IMR-90 (cell line): Measurements from ENCODE around the gene SAMD1. TPM values are rescaled to one million over a fixed set of nuclear protein-coding genes. Genes with fewer than 3 reads are reported as not detected.

ENCODE experiments used
- ATAC-seq: fragments of 200-7000 bp; cut with Tn5 transposase; 2 replicates; pipeline ENCODE4 v1.9.1; 2020; ENCODE audit warnings: low read depth, mild to moderate bottlenecking, moderate library complexity
- BruUV-seq: library from RNA; stranded (reverse); fragments of 400-500 nt; replicated peaks from 2 replicates; lab custom pipeline; 2021; lab: Mats Ljungman, UMichigan
- CTCF ChIA-PET: fragments of 300-600 bp; formaldehyde crosslinking; extraction: SDS; loops from one replicate; lab custom pipeline; 2021; ENCODE audit warnings: antibody characterized with exemption; lab: Yijun Ruan, JAX
- POLR2A ChIA-PET: fragments of 300-600 bp; sonication (Branson Sonifier 250); formaldehyde crosslinking; loops from one replicate; lab custom pipeline; 2022; ENCODE audit warnings: antibody characterized with exemption; ENCODE audit not compliant: unreplicated experiment; lab: Charles Lee
- DNase-seq: peaks from one replicate; pipeline ENCODE4 v3.0.0; 2013
- H2AFZ ChIP-seq: replicated peaks from 2 replicates; pipeline ENCODE3; 2013; ENCODE audit warnings: low read length, mild to moderate bottlenecking; ENCODE audit not compliant: poor library complexity
- H2AK5ac ChIP-seq: 2 replicates; pipeline ENCODE4 v1.6.1; 2013; ENCODE audit warnings: low read depth, low read length, inconsistent platforms
- H2AK9ac ChIP-seq: replicated peaks from 2 replicates; pipeline ENCODE3; 2013; ENCODE audit warnings: mild to moderate bottlenecking, low read depth, low read length, moderate library complexity; ENCODE audit not compliant: poor library complexity
- H2BK120ac ChIP-seq: 2 replicates; pipeline ENCODE4 v1.6.1; 2013; ENCODE audit warnings: low read depth, low read length, inconsistent platforms
- H2BK15ac ChIP-seq: 3 replicates; pipeline ENCODE4 v1.6.1; 2013; ENCODE audit warnings: low read depth, low read length, inconsistent platforms
- H2BK20ac ChIP-seq: 2 replicates; pipeline ENCODE4 v1.6.1; 2013; ENCODE audit warnings: low read depth, mild to moderate bottlenecking, inconsistent platforms, low read length, moderate library complexity
- H2BK5ac ChIP-seq: 2 replicates; pipeline ENCODE4 v1.6.1; 2013; ENCODE audit warnings: mild to moderate bottlenecking, low read depth, low read length, inconsistent platforms; ENCODE audit not compliant: poor library complexity, severe bottlenecking
- H3K14ac ChIP-seq: replicated peaks from 2 replicates; pipeline ENCODE4 v1.6.1; 2013; ENCODE audit warnings: low read depth, low read length, inconsistent platforms
- H3K18ac ChIP-seq: 2 replicates; pipeline ENCODE4 v1.6.1; 2013; ENCODE audit warnings: low read depth, low read length, control low read depth
- H3K23ac ChIP-seq: 2 replicates; pipeline ENCODE4 v1.6.1; 2013; ENCODE audit warnings: low read depth, low read length, inconsistent platforms
- H3K27ac ChIP-seq: 2 replicates; pipeline ENCODE4 v1.5.1; 2013; ENCODE audit warnings: mild to moderate bottlenecking, control low read depth, low read length; ENCODE audit not compliant: insufficient read depth
- H3K27me3 ChIP-seq: 2 replicates; pipeline ENCODE4 v1.6.1; 2013; ENCODE audit warnings: low read length; ENCODE audit not compliant: control insufficient read depth, insufficient read depth
- H3K36me3 ChIP-seq: 2 replicates; pipeline ENCODE4 v1.6.1; 2013; ENCODE audit warnings: low read length, mixed read lengths; ENCODE audit not compliant: control insufficient read depth, insufficient read depth
- H3K4ac ChIP-seq: 2 replicates; pipeline ENCODE4 v1.6.1; 2013; ENCODE audit warnings: low read depth, low read length, inconsistent platforms
- H3K4me1 ChIP-seq: 2 replicates; pipeline ENCODE4 v1.6.1; 2013; ENCODE audit warnings: low read length, mixed read lengths; ENCODE audit not compliant: control insufficient read depth, insufficient read depth
- H3K4me2 ChIP-seq: 2 replicates; pipeline ENCODE4 v1.6.1; 2013; ENCODE audit warnings: low read depth, mild to moderate bottlenecking, control low read depth, low read length, moderate library complexity
- H3K4me3 ChIP-seq: 2 replicates; pipeline ENCODE4 v1.5.1; 2013; ENCODE audit warnings: low read depth, mild to moderate bottlenecking, control low read depth, low read length, moderate library complexity; ENCODE audit not compliant: insufficient read depth
- H3K56ac ChIP-seq: 2 replicates; pipeline ENCODE4 v1.6.1; 2013; ENCODE audit warnings: low read length, inconsistent platforms; ENCODE audit not compliant: insufficient read depth; ENCODE audit errors: extremely low read depth
- H3K79me1 ChIP-seq, 2 experiments: 2 replicates each; pipeline ENCODE4 v1.6.1; 2013; ENCODE audit warnings: low read length in 2 of 2, inconsistent platforms in 1 of 2, low read depth in 1 of 2
- H3K9ac ChIP-seq: 2 replicates; pipeline ENCODE4 v1.6.1; 2013; ENCODE audit warnings: low read depth, low read length, control low read depth
- H3K9me1 ChIP-seq: 2 replicates; pipeline ENCODE4 v1.6.1; 2013; ENCODE audit warnings: low read length, inconsistent platforms; ENCODE audit not compliant: insufficient read depth
- H3K9me3 ChIP-seq: 2 replicates; pipeline ENCODE4 v1.6.1; 2013; ENCODE audit warnings: low read length; ENCODE audit not compliant: control insufficient read depth, insufficient read depth
- H4K20me1 ChIP-seq: 2 replicates; pipeline ENCODE4 v1.6.1; 2013; ENCODE audit warnings: low read length, inconsistent platforms; ENCODE audit not compliant: insufficient read depth
- H4K5ac ChIP-seq: 2 replicates; pipeline ENCODE4 v1.6.1; 2013; ENCODE audit warnings: mild to moderate bottlenecking, low read depth, low read length, control low read depth
- H4K8ac ChIP-seq, 2 experiments: 2 replicates each; pipeline ENCODE4 v1.6.1; 2013; ENCODE audit warnings: low read depth in 2 of 2, low read length in 2 of 2, control low read depth in 1 of 2, inconsistent platforms in 1 of 2
- H4K91ac ChIP-seq: 2 replicates; pipeline ENCODE4 v1.6.1; 2013; ENCODE audit warnings: low read depth, low read length, inconsistent platforms; ENCODE audit not compliant: insufficient read depth
- CTCF ChIP-seq: conservative IDR thresholded peaks from 2 replicates; pipeline ENCODE4 v1.5.1; 2012; ENCODE audit warnings: mild to moderate bottlenecking, low read depth, low read length, improper control_type of control experiment
- ELK1 ChIP-seq: fragments of 150-350 bp; IDR thresholded peaks from 2 replicates; pipeline ENCODE4 v1.6.1; 2016; ENCODE audit warnings: low read depth, mild to moderate bottlenecking, low read length, moderate library complexity, borderline replicate concordance
- MAFK ChIP-seq: IDR thresholded peaks from 2 replicates; pipeline ENCODE4 v1.6.1; 2012; ENCODE audit warnings: low read depth, low read length, improper control_type of control experiment
- POLR2A ChIP-seq: IDR thresholded peaks from 2 replicates; pipeline ENCODE4 v1.6.1; 2012; ENCODE audit warnings: mild to moderate bottlenecking, low read depth, low read length
- WGBS, 2 experiments: methylation state at CpG; one replicate each; pipeline versions ENCODE4 v1.1.5 to v1.1.7; 2013; ENCODE audit warnings: missing lambda C conversion rate in 2 of 2; ENCODE audit not compliant: insufficient read length in 1 of 2; ENCODE audit errors: extremely low coverage in 2 of 2; 5-methylcytosine and 5-hydroxymethylcytosine counted together
- dilution Hi-C: fragments of 300-500 bp; cut with HindIII; formaldehyde crosslinking; loops from one replicate; pipeline ENCODE4 v1.14.3; 2018; ENCODE audit warnings: low sequenced_read_pairs; ENCODE audit not compliant: unreplicated experiment
- in situ Hi-C: fragments of 300-500 bp; cut with MboI; formaldehyde crosslinking; loops from 3 replicates; pipeline ENCODE4 v1.14.3; 2019; ENCODE audit warnings: low sequenced_read_pairs, inconsistent platforms, mixed read lengths
- intact Hi-C: fragments of 100-400 bp; cut with micrococcal nuclease; formaldehyde crosslinking; loops from 2 replicates; pipeline ENCODE4 v1.10.0; 2022
- polyA plus RNA-seq, 3 experiments: library from polyadenylated mRNA; depleted of rRNA; stranded (reverse); fragments of >200 nt; gene quantifications; 2 replicates each; pipeline ENCODE4 v1.2.3, GENCODE V29; 2012; ENCODE audit warnings: low replicate concordance in 1 of 3
- total RNA-seq: library from RNA; depleted of rRNA; stranded (reverse); fragments of >200 nt; gene quantifications from 2 replicates; pipeline ENCODE4 v1.2.3, GENCODE V29; 2012

Gene SAMD1
- total and polyA plus RNA-seq, 2 of the 4 experiments (the other 2 are of a cell fraction), result 6.5 to 14.1 TPM

- H3K4ac ChIP-seq, result peak overlapping the region; percentile 78
- CTCF ChIA-PET, result no interaction called here
- DNase-seq (no peak), ATAC-seq (no peak)
- intact Hi-C loops, result no loop called here
- dilution Hi-C loops, result no loop called here
- peaks cover 15% of the 10 kb centered on the region for H3K4me1 ChIP-seq
- H3K27ac ChIP-seq, result no peak overlapping the region
- WGBS, 2 experiments, result 67% methylated on average over 1 of the region's 12 CpGs; no CpG with 5 or more reads in 1 of the 2 experiments
- BruUV-seq, result no TSS peak
- no peak for TF ChIP-seq ELK1
- no peak for TF ChIP-seq CTCF
- TF ChIP-seq MAFK, result no peak
- TF ChIP-seq POLR2A, result no peak
- 0 out of 2 replicates have a peak overlapping the region, but pooled peaks have one; percentile 56 for H3K23ac ChIP-seq
- 0 out of 2 replicates have a peak overlapping the region, but pooled peaks have one; percentile 3 for H2AK5ac ChIP-seq
- no peak overlapping the region for H2BK5ac ChIP-seq
- H3K9me1 ChIP-seq, result peaks cover 17% of the 10 kb centered on the region; the same call in 1 of the 2 replicates
- in situ Hi-C loops, result no loop called here
- H4K8ac ChIP-seq, result peak overlapping the region; percentile 64 to 83; a peak in 3 of 4 replicates
- H2BK120ac ChIP-seq, result no peak overlapping the region
- no peak overlapping the region; the same call in 1 of the 2 replicates for H4K5ac ChIP-seq
- H2BK15ac ChIP-seq, result no peak overlapping the region
- 0 out of 2 replicates have a peak overlapping the region, but pooled peaks have one; percentile 57 for H3K14ac ChIP-seq
- H3K9ac ChIP-seq, result no peak overlapping the region
- H3K27me3 ChIP-seq, result no peaks in the 10 kb centered on the region
- H4K91ac ChIP-seq, result peak overlapping the region; percentile 79
- POLR2A ChIA-PET, result interaction anchor here (0.6 kb wide), 1 partner anchor 237 kb away, joined by 3 read pairs; no protein-coding TSS in a partner anchor
- H3K4me3 ChIP-seq, result no peak overlapping the region
- no peaks in the 10 kb centered on the region for H3K36me3 ChIP-seq
- no peaks in the 10 kb centered on the region for H3K9me3 ChIP-seq
- H3K79me1 ChIP-seq, result peaks cover 15 to 79% of the 10 kb centered on the region in 2 experiments
- H4K20me1 ChIP-seq, result peaks cover 8% of the 10 kb centered on the region
- peak overlapping the region; percentile 81 for H2AFZ ChIP-seq
- no peak overlapping the region for H2BK20ac ChIP-seq
- H2AK9ac ChIP-seq, result peak overlapping the region; percentile 71
- no peak overlapping the region for H3K4me2 ChIP-seq
- H3K18ac ChIP-seq, result no peak overlapping the region; the same call in 1 of the 2 replicates
- no peak overlapping the region for H3K56ac ChIP-seq
These were observed 21.7 kb upstream of the SAMD1 start for GRCh38 chr19:14112051-14112808.
